Loucy (cell line): ENCODE data around the gene KIFC1.

Source experiments
- H2AFZ ChIP-seq: fragments of 200-600 bp; sonication (generic); 2 replicates; pipeline ENCODE4 v1.6.0; 2016; ENCODE audit warnings: antibody characterized with exemption, mild to moderate bottlenecking, low read length, moderate library complexity
- H3F3A ChIP-seq: fragments of 200-600 bp; 2 replicates; pipeline ENCODE4 v1.6.0; 2016; ENCODE audit warnings: antibody characterized with exemption, low read depth, mild to moderate bottlenecking
- H3K27me3 ChIP-seq: fragments of 200-600 bp; sonication (generic); 2 replicates; pipeline ENCODE4 v1.6.1; 2014; ENCODE audit warnings: low read length, mild to moderate bottlenecking; ENCODE audit not compliant: insufficient read depth, poor library complexity, severe bottlenecking
- H3K36me3 ChIP-seq: fragments of 200-600 bp; sonication (generic); 2 replicates; pipeline ENCODE4 v1.6.1; 2016; ENCODE audit warnings: low read length; ENCODE audit not compliant: insufficient read depth
- H3K4me1 ChIP-seq: fragments of 200-600 bp; sonication (generic); 2 replicates; pipeline ENCODE4 v1.5.1; 2014; ENCODE audit warnings: low read length, mild to moderate bottlenecking; ENCODE audit not compliant: insufficient read depth, poor library complexity, severe bottlenecking
- H3K4me2 ChIP-seq: fragments of 200-600 bp; sonication (generic); 2 replicates; pipeline ENCODE4 v1.6.0; 2014; ENCODE audit warnings: antibody characterized with exemption, low read length, low read depth, mild to moderate bottlenecking; ENCODE audit not compliant: poor library complexity, severe bottlenecking
- H3K4me3 ChIP-seq: fragments of 200-600 bp; sonication (generic); 2 replicates; pipeline ENCODE4 v1.5.1; 2014; ENCODE audit warnings: low read length, mild to moderate bottlenecking, mixed read lengths; ENCODE audit not compliant: poor library complexity, severe bottlenecking
- H3K79me2 ChIP-seq: fragments of 200-600 bp; sonication (generic); 2 replicates; pipeline ENCODE4 v1.6.1; 2014; ENCODE audit warnings: low read length; ENCODE audit not compliant: insufficient read depth
- H3K9ac ChIP-seq: fragments of 200-600 bp; sonication (generic); 2 replicates; pipeline ENCODE4 v1.6.0; 2014; ENCODE audit warnings: mild to moderate bottlenecking, low read depth, low read length, moderate library complexity; ENCODE audit not compliant: poor library complexity, severe bottlenecking
- H3K9me2 ChIP-seq: fragments of 200-600 bp; sonication (generic); replicated peaks from 2 replicates; pipeline ENCODE4 v1.6.1; 2016; ENCODE audit warnings: low read depth, low read length, mixed read lengths
- H3K9me3 ChIP-seq: fragments of 200-600 bp; sonication (generic); 2 replicates; pipeline ENCODE4 v1.6.1; 2014; ENCODE audit warnings: mild to moderate bottlenecking, antibody characterized with exemption, low read length, low read depth; ENCODE audit not compliant: insufficient read depth
- H4K20me1 ChIP-seq: fragments of 200-600 bp; sonication (generic); 2 replicates; pipeline ENCODE4 v1.6.0; 2014; ENCODE audit warnings: antibody characterized with exemption, low read length, mild to moderate bottlenecking; ENCODE audit not compliant: insufficient read depth, poor library complexity, severe bottlenecking
- CTCF ChIP-seq: fragments of 200-600 bp; sonication (generic); conservative IDR thresholded peaks from 2 replicates; pipeline ENCODE4 v1.5.1; 2014; ENCODE audit warnings: mild to moderate bottlenecking, antibody characterized with exemption, low read length
- EZH2phosphoT487 ChIP-seq: fragments of 200-600 bp; IDR thresholded peaks from 2 replicates; pipeline ENCODE4 v1.6.1; 2018; ENCODE audit warnings: antibody characterized with exemption, mild to moderate bottlenecking, moderate library complexity, borderline replicate concordance

Gene KIFC1

GRCh38 chr6:33430991-33431879 lies 39.6 kb downstream of the KIFC1 start:
- peaks cover 33% of the 10 kb centered on the region for H3K4me1 ChIP-seq
- TF ChIP-seq EZH2phosphoT487 (no peak), CTCF (no peak)
- no peaks in the 10 kb centered on the region for H3K9me2 ChIP-seq
- peaks cover 22% of the 10 kb centered on the region for H4K20me1 ChIP-seq
- H3K79me2 ChIP-seq: peaks cover 19% of the 10 kb centered on the region; the same call in 1 of the 2 replicates
- peaks cover 10% of the 10 kb centered on the region; the same call in 1 of the 2 replicates for H3K36me3 ChIP-seq
- 0 out of 2 replicates have a peak, but pooled peaks cover 2% of the 10 kb centered on the region for H3F3A ChIP-seq
- H3K9ac ChIP-seq: no peak overlapping the region
- no peaks in the 10 kb centered on the region for H3K9me3 ChIP-seq
- no peak overlapping the region for H3K4me2 ChIP-seq
- H3K27me3 ChIP-seq: no peaks in the 10 kb centered on the region
- H2AFZ ChIP-seq: no peak overlapping the region
- no peak overlapping the region for H3K4me3 ChIP-seq

- H3K4me2 ChIP-seq: no peak overlapping the region
- no peak overlapping the region for H3K4me3 ChIP-seq
- H3K9me2 ChIP-seq: no peaks in the 10 kb centered on the region
- no peaks in the 10 kb centered on the region for H3F3A ChIP-seq
- no peaks in the 10 kb centered on the region for H3K9me3 ChIP-seq
- peaks cover 32% of the 10 kb centered on the region for H3K4me1 ChIP-seq
- no peaks in the 10 kb centered on the region for H3K27me3 ChIP-seq
- H3K79me2 ChIP-seq: peaks cover 18% of the 10 kb centered on the region; the same call in 1 of the 2 replicates
- H2AFZ ChIP-seq: no peak overlapping the region
- H3K36me3 ChIP-seq: peaks cover 10% of the 10 kb centered on the region; the same call in 1 of the 2 replicates
- H3K9ac ChIP-seq: no peak overlapping the region
- TF ChIP-seq EZH2phosphoT487 (no peak), CTCF (no peak)
- H4K20me1 ChIP-seq: peaks cover 18% of the 10 kb centered on the region
Observed at GRCh38 chr6:33431880-33432541, 40.4 kb downstream of the KIFC1 start.

GRCh38 chr6:33432546-33432945 lies 40.9 kb downstream of the KIFC1 start:
- H3F3A ChIP-seq: no peaks in the 10 kb centered on the region
- no peak overlapping the region for H3K4me3 ChIP-seq
- TF ChIP-seq CTCF (no peak), EZH2phosphoT487 (no peak)
- no peak overlapping the region for H3K9ac ChIP-seq
- no peak overlapping the region for H3K4me2 ChIP-seq
- H3K36me3 ChIP-seq: peaks cover 14% of the 10 kb centered on the region; the same call in 1 of the 2 replicates
- H3K27me3 ChIP-seq: no peaks in the 10 kb centered on the region
- H3K4me1 ChIP-seq: peaks cover 27% of the 10 kb centered on the region
- no peaks in the 10 kb centered on the region for H3K9me2 ChIP-seq
- H4K20me1 ChIP-seq: peaks cover 13% of the 10 kb centered on the region
- peaks cover 13% of the 10 kb centered on the region; the same call in 1 of the 2 replicates for H3K79me2 ChIP-seq
- no peaks in the 10 kb centered on the region for H3K9me3 ChIP-seq
- H2AFZ ChIP-seq: no peak overlapping the region
